K562 (cell line): Measurements from ENCODE around the gene MLLT6. TPM values are rescaled to one million over a fixed set of nuclear protein-coding genes. Genes with fewer than 3 reads are reported as not detected.

ENCODE experiments used
- ATF7 ChIP-seq: fragments of 450-650 bp; IDR thresholded peaks from 2 replicates; pipeline ENCODE4 v1.7.1; 2014; ENCODE audit warnings: mild to moderate bottlenecking, moderate library complexity
- BRF2 ChIP-seq: IDR thresholded peaks from 3 replicates; pipeline ENCODE4 v1.6.1; 2011; ENCODE audit warnings: borderline replicate concordance, mild to moderate bottlenecking; ENCODE audit not compliant: insufficient read length, insufficient read depth
- EWSR1 ChIP-seq: fragments of 450-650 bp; IDR thresholded peaks from 2 replicates; pipeline ENCODE4 v1.6.1; 2018; ENCODE audit warnings: borderline replicate concordance, mild to moderate bottlenecking, low read depth, moderate library complexity; ENCODE audit not compliant: partially characterized antibody
- GABPB1 ChIP-seq: sonication (generic); formaldehyde crosslinking; IDR thresholded peaks from 2 replicates; pipeline ENCODE4 v1.8.0; 2022; ENCODE audit warnings: mild to moderate bottlenecking, missing genetic modification reagents
- HBP1 ChIP-seq: fragments of 450-650 bp; formaldehyde crosslinking; IDR thresholded peaks from 2 replicates; pipeline ENCODE4 v1.4.0; 2022; ENCODE audit warnings: missing genetic modification characterization
- HMGXB4 ChIP-seq: sonication (generic); formaldehyde crosslinking; IDR thresholded peaks from 2 replicates; pipeline ENCODE4 v1.8.1; 2023; ENCODE audit warnings: mild to moderate bottlenecking, missing genetic modification reagents
- ILK ChIP-seq: fragments of 450-650 bp; IDR thresholded peaks from 2 replicates; pipeline ENCODE4 v1.6.1; 2016; ENCODE audit warnings: missing genetic modification characterization, low read depth, mild to moderate bottlenecking, missing compliant biosample characterization, moderate library complexity, borderline replicate concordance
- MAZ ChIP-seq, 2 experiments: fragments of 450-650 bp in 1 of 2; sonication (generic) in 1 of 2; formaldehyde crosslinking; IDR thresholded peaks in 1 of 2; conservative IDR thresholded peaks in 1 of 2; 2 replicates each; pipeline versions ENCODE4 v1.4.0 to v1.5.0; 2020; ENCODE audit warnings: mild to moderate bottlenecking in 1 of 2, missing genetic modification reagents in 1 of 2
- NFIX ChIP-seq: fragments of 250-450 bp; sonication (Bioruptor Pico); IDR thresholded peaks from 2 replicates; pipeline ENCODE4 v1.4.0; 2020; ENCODE audit warnings: low read depth, mild to moderate bottlenecking, moderate library complexity
- NFYB ChIP-seq: IDR thresholded peaks from 2 replicates; pipeline ENCODE4 v1.6.1; 2011; ENCODE audit warnings: mild to moderate bottlenecking, moderate library complexity; ENCODE audit not compliant: insufficient read length; ENCODE audit errors: extremely low read depth
- PTTG1 ChIP-seq: fragments of 450-650 bp; IDR thresholded peaks from 2 replicates; pipeline ENCODE4 v1.6.1; 2016; ENCODE audit warnings: low read depth, mild to moderate bottlenecking, missing genetic modification characterization, missing compliant biosample characterization
- RBM22 ChIP-seq: fragments of 200-400 bp; formaldehyde crosslinking; IDR thresholded peaks from 2 replicates; pipeline ENCODE4 v1.6.1; 2018; ENCODE audit warnings: low read length, low read depth; ENCODE audit not compliant: poor library complexity, severe bottlenecking
- RBM34 ChIP-seq: fragments of 200-400 bp; formaldehyde crosslinking; IDR thresholded peaks from 2 replicates; pipeline ENCODE4 v1.6.1; 2018; ENCODE audit warnings: low read length, borderline replicate concordance; ENCODE audit not compliant: insufficient read depth
- RHOXF2B ChIP-seq: fragments of 250-450 bp; sonication (Bioruptor Pico); conservative IDR thresholded peaks from 2 replicates; pipeline ENCODE4 v1.5.1; 2021
- TFAP4 ChIP-seq: sonication (generic); formaldehyde crosslinking; IDR thresholded peaks from 2 replicates; pipeline ENCODE4 v1.8.0; 2022; ENCODE audit warnings: missing genetic modification reagents, mild to moderate bottlenecking, moderate library complexity, borderline replicate concordance
- U2AF1 ChIP-seq: fragments of 200-400 bp; formaldehyde crosslinking; optimal IDR thresholded peaks from 2 replicates; pipeline ENCODE3; 2017; ENCODE audit warnings: mild to moderate bottlenecking, low read depth, low read length, moderate library complexity
- ZNF347 ChIP-seq: fragments of 450-650 bp; formaldehyde crosslinking; IDR thresholded peaks from 2 replicates; pipeline ENCODE4 v1.4.0; 2020; ENCODE audit warnings: low read depth, mild to moderate bottlenecking, moderate library complexity
- ZNF561 ChIP-seq: fragments of 450-650 bp; formaldehyde crosslinking; conservative IDR thresholded peaks from 2 replicates; pipeline ENCODE4 v1.4.0; 2020; ENCODE audit warnings: mild to moderate bottlenecking, moderate library complexity
- ZNF644 ChIP-seq: fragments of 200-800 bp; sonication (Bioruptor generic); IDR thresholded peaks from 2 replicates; pipeline ENCODE4 v1.6.1; 2016; ENCODE audit warnings: low read depth, missing genetic modification characterization, missing compliant biosample characterization
- ZNF76 ChIP-seq: fragments of 250-450 bp; sonication (Bioruptor Pico); IDR thresholded peaks from 2 replicates; pipeline ENCODE4 v1.4.0; 2020; ENCODE audit warnings: mild to moderate bottlenecking, moderate library complexity, borderline replicate concordance
- ZNF830 ChIP-seq: fragments of 250-450 bp; sonication (Bioruptor Pico); IDR thresholded peaks from 2 replicates; pipeline ENCODE4 v1.5.0; 2021; ENCODE audit warnings: mild to moderate bottlenecking
- polyA plus RNA-seq, 8 experiments: library from polyadenylated mRNA; depleted of rRNA in 4 of 8; stranded (reverse) in 5 of 8; unstranded in 3 of 8; fragments of >200 nt; fragmentation: Nextera tagmentation in 2 of 8; fragmentation: Illumina TruSeq in 1 of 8; extraction: Ambion mirVana in 2 of 8; extraction: Trizol in 1 of 8; gene quantifications; 2 replicates each; pipeline versions ENCODE4 v1.2.1 to v1.2.3, GENCODE V29; 2011 to 2014; ENCODE audit warnings: inconsistent platforms in 1 of 8, missing spikeins in 1 of 8
- total RNA-seq, 7 experiments: library from RNA; depleted of rRNA in 6 of 7; stranded (reverse); fragments of >200 nt in 6 of 7; fragmentation: Illumina TruSeq in 2 of 7; extraction: Trizol in 2 of 7; gene quantifications; 2 replicates each; pipeline versions ENCODE4 v1.2.1 to v1.2.3, GENCODE V29; 2011 to 2021; ENCODE audit warnings: low replicate concordance in 1 of 7

Gene MLLT6
- total and polyA plus RNA-seq, 9 of the 15 experiments (the other 6 are each of a cell fraction or from before 2014, with no cell fraction given): 3.1 to 71.7 (median 30.0) TPM

- peak; percentile 89 for TF ChIP-seq TFAP4 (CRISPR knock-in tag)
- peak; percentile 62 for TF ChIP-seq GABPB1 (CRISPR knock-in tag)
- TF ChIP-seq RBM34: no peak
- TF ChIP-seq ZNF76 (CRISPR knock-in tag): peak; percentile 91; the same call in 1 of the 2 replicates
- TF ChIP-seq ZNF347 (CRISPR knock-in tag): no peak
- TF ChIP-seq NFYB: peak; percentile 97
- TF ChIP-seq EWSR1: no peak
- peak; percentile 95; the same call in 1 of the 2 replicates for TF ChIP-seq HBP1
- peak in 1 of 2 experiments; percentile 43; a peak in 1 of 4 replicates for TF ChIP-seq MAZ (CRISPR knock-in tag; conservative IDR thresholded peaks at IDR 0.05 in 1 of 2, IDR thresholded peaks at IDR 0.05 in 1 of 2)
- peak; percentile 69 for TF ChIP-seq ATF7
- no peak for TF ChIP-seq ILK
- TF ChIP-seq HMGXB4 (CRISPR knock-in tag): peak; percentile 78; the same call in 1 of the 2 replicates
- no peak for TF ChIP-seq RBM22
- no peak for TF ChIP-seq BRF2
- TF ChIP-seq NFIX (CRISPR knock-in tag): no peak
- TF ChIP-seq ZNF830 (CRISPR knock-in tag): no peak
- no peak for TF ChIP-seq ZNF561 (CRISPR knock-in tag)
- TF ChIP-seq PTTG1 (tag): no peak
- TF ChIP-seq RHOXF2B: no peak
- no peak for TF ChIP-seq ZNF644 (tag)
- TF ChIP-seq U2AF1: no peak
Measured at GRCh38 chr17:38752308-38753070, 47.4 kb downstream of the MLLT6 start, which contains the start of gene PSMB3 (continued).
